Measurements from ENCODE around the gene PCDH9.

PCDH9 gene

DNA sequence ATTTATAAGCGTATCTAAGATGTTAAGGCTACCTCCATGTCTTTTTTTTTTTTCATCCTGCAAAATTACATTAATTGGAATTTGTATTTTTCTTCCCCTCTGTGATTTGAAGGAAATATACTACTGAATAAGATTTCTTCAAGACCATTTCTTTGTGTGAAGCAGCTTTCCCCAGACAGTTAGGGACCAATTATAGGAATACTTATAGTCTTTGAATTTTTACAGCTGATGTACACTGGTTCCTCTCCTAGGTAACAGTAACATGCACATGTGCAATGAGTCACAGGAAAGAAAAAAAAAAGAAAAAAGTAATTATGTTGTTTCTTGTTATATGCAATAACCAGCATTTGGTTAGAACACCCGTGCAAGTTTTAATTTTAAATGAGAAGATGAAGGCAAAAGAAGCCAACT is 82.0 kb downstream of the PCDH9 start:
- no peaks in the 10 kb centered on the region for H3K4me1 ChIP-seq (ENCODE audit: control insufficient read depth, insufficient read depth, low read length)
- no peak overlapping the region for H3K4me3 ChIP-seq (ENCODE audit: low read length)
- no peaks in the 10 kb centered on the region for H3K36me3 ChIP-seq (ENCODE audit: control insufficient read depth, insufficient read depth, low read length)
- peaks cover 5% of the 10 kb centered on the region for H3K27me3 ChIP-seq (ENCODE audit: control insufficient read depth, insufficient read depth, low read length)
- no peak overlapping the region for H3K9ac ChIP-seq (ENCODE audit: low read length)
- no peaks in the 10 kb centered on the region for H3K9me3 ChIP-seq (ENCODE audit: control insufficient read depth, low read length)

DNA sequence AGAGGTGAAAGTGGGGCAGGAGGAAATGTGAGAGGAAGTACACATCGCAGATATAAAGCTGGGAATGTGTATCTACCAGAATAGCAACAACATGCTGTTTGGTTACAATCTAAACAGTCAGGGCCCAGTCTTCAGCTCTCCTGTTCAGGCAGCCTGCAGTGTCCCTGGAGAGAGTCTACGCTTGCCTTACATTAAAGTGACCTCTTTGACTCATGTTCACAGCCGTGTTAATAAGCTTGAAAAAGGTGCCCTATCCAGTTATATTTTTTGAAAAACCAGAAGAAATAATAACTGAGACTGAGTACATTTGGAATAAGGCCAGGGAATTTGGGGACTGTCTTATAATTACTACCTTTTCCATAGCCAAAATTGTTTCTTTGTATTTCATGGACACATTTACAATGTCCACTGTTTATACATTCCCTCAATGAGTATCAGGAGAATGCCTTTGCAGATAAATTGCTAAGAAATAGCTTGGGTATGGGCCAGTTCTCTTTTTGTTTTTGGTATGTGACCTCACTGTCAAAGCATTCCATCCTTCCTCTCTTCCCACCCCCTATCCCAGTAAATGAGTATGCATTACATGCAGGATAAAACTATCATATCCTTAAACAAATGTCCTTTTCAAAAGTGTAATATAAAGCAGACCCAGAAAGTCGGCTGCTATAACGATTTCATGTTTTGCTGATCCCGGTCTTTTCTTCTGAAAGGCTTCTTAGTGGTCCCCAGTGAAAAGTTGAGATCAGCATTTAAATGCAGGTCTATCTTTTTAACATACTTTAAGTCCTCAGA is 82.6 kb downstream of the PCDH9 start:
- no peaks in the 10 kb centered on the region for H3K36me3 ChIP-seq (ENCODE audit: control insufficient read depth, insufficient read depth, low read length)
- H3K4me3 ChIP-seq (ENCODE audit: low read length), result no peak overlapping the region
- no peaks in the 10 kb centered on the region for H3K9me3 ChIP-seq (ENCODE audit: control insufficient read depth, low read length)
- H3K27me3 ChIP-seq (ENCODE audit: control insufficient read depth, insufficient read depth, low read length), result peaks cover 5% of the 10 kb centered on the region
- H3K4me1 ChIP-seq (ENCODE audit: control insufficient read depth, insufficient read depth, low read length), result no peaks in the 10 kb centered on the region
- no peak overlapping the region for H3K9ac ChIP-seq (ENCODE audit: low read length)

- H3K4me3 ChIP-seq (ENCODE audit: low read length), result no peak overlapping the region
- peaks cover 5% of the 10 kb centered on the region for H3K27me3 ChIP-seq (ENCODE audit: control insufficient read depth, insufficient read depth, low read length)
- no peak overlapping the region for H3K9ac ChIP-seq (ENCODE audit: low read length)
- no peaks in the 10 kb centered on the region for H3K36me3 ChIP-seq (ENCODE audit: control insufficient read depth, insufficient read depth, low read length)
- no peaks in the 10 kb centered on the region for H3K4me1 ChIP-seq (ENCODE audit: control insufficient read depth, insufficient read depth, low read length)
- H3K9me3 ChIP-seq (ENCODE audit: control insufficient read depth, low read length), result no peaks in the 10 kb centered on the region
Observed at GRCh38 chr13:67146523-67147130, 83.5 kb downstream of the PCDH9 start.

DNA sequence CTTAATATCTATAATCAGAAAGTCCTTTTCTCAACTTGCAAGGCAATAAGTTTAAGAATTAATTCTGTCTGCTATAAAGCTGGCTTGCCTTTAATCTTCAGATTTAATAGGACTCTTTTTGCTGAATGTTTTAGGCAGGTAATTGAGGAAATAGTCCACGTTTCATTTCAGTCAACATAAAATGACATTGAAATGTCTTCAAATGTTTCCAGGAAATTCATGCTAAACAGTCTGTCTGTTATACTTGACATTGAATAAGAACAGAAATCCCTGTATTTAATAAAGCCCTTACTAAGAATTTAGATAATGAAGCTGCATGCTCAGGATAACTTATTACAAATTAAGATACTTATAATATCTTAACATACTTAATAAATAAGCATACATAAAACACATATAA is 84.2 kb downstream of the PCDH9 start:
- H3K36me3 ChIP-seq (ENCODE audit: control insufficient read depth, insufficient read depth, low read length), result no peaks in the 10 kb centered on the region
- peaks cover 5% of the 10 kb centered on the region for H3K27me3 ChIP-seq (ENCODE audit: control insufficient read depth, insufficient read depth, low read length)
- H3K9ac ChIP-seq (ENCODE audit: low read length), result no peak overlapping the region
- no peak overlapping the region for H3K4me3 ChIP-seq (ENCODE audit: low read length)
- no peaks in the 10 kb centered on the region for H3K4me1 ChIP-seq (ENCODE audit: control insufficient read depth, insufficient read depth, low read length)
- no peaks in the 10 kb centered on the region for H3K9me3 ChIP-seq (ENCODE audit: control insufficient read depth, low read length)

DNA sequence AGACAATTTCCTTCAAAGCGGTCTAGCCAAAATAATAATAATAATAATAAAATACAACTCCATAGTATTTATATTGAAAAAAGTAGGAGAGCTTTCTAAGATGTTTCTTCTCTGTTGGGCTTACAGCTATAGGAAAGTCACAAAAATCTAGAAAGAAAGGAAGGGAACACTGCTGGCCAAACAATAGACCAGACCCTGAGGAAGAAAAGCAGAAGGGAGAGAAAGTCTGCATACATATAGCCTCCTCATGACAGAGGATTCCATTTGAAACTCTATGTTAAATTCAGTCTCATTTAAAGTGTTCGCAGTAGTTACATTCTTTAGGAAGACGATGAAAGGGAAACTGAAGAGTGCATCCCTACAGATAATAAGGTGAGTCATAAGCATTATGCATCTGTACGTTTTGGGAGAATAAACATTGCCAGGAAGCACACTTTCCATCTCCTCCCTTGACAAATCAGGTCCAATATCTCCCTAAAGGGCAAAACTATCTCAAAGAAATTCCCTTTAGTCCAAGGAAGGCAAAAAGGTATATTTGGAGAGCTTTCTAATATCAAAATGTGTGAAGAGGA is 86.5 kb downstream of the PCDH9 start:
- H3K4me1 ChIP-seq (ENCODE audit: control insufficient read depth, insufficient read depth, low read length), result no peaks in the 10 kb centered on the region

DNA sequence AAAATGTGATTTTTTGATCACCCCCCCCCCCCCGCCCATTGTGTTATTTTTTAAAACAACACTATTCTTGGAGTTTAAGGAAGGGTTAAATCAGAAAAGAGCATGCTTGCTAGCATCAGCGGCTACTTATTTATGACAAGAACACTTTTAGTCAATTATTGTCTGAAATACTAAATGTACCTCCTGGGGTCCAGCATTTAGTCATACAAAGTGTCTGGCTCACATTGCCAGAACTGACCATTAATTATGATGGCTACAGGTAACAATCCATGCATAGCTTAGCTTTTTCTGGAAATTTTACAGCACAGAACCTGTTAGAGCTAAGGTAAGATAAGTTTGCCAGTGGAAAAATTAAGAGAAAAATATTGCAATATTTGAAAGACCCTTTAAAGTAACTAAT is 90.1 kb downstream of the PCDH9 start:
- Histone ChIP-seq H3K4me1 (ENCODE audit: control insufficient read depth, insufficient read depth, low read length) (no peaks in the 10 kb centered on the region), H3K36me3 (ENCODE audit: control insufficient read depth, insufficient read depth, low read length) (no peaks in the 10 kb centered on the region), H3K9me3 (ENCODE audit: control insufficient read depth, low read length) (no peaks in the 10 kb centered on the region), H3K9ac (ENCODE audit: low read length) (no peak overlapping the region), H3K27me3 (ENCODE audit: control insufficient read depth, insufficient read depth, low read length) (peaks cover 28% of the 10 kb centered on the region), H3K4me3 (ENCODE audit: low read length) (no peak overlapping the region)

More for the DNA sequence above, 86.5 kb downstream of the PCDH9 start:
- H3K27me3 ChIP-seq (ENCODE audit: control insufficient read depth, insufficient read depth, low read length), result peaks cover 12% of the 10 kb centered on the region
- no peaks in the 10 kb centered on the region for H3K9me3 ChIP-seq (ENCODE audit: control insufficient read depth, low read length)
- no peak overlapping the region for H3K4me3 ChIP-seq (ENCODE audit: low read length)
- no peaks in the 10 kb centered on the region for H3K36me3 ChIP-seq (ENCODE audit: control insufficient read depth, insufficient read depth, low read length)
- no peak overlapping the region for H3K9ac ChIP-seq (ENCODE audit: low read length)

DNA sequence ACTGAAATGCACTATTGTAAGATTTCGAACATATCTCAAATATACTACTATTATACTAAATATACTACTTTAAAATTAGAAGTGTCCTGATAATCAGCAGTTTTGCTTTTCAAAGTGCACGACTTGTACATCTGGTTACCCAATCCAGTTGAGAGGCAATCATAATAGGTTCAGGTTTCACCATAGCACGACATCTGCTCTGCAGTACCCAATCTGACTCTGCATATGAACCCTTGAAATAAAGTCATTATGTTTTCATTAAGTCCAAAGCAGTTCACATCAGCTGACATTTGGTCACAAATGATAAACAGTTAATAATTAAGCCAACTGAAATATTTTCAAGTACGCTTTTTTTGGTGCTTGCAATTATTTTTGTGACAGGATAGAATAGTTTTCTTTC is 90.6 kb downstream of the PCDH9 start:
- H3K36me3 ChIP-seq (ENCODE audit: control insufficient read depth, insufficient read depth, low read length), result no peaks in the 10 kb centered on the region
- no peaks in the 10 kb centered on the region for H3K4me1 ChIP-seq (ENCODE audit: control insufficient read depth, insufficient read depth, low read length)
- no peaks in the 10 kb centered on the region for H3K9me3 ChIP-seq (ENCODE audit: control insufficient read depth, low read length)
- H3K4me3 ChIP-seq (ENCODE audit: low read length), result no peak overlapping the region
- H3K27me3 ChIP-seq (ENCODE audit: control insufficient read depth, insufficient read depth, low read length), result peaks cover 28% of the 10 kb centered on the region
- H3K9ac ChIP-seq (ENCODE audit: low read length), result no peak overlapping the region

DNA sequence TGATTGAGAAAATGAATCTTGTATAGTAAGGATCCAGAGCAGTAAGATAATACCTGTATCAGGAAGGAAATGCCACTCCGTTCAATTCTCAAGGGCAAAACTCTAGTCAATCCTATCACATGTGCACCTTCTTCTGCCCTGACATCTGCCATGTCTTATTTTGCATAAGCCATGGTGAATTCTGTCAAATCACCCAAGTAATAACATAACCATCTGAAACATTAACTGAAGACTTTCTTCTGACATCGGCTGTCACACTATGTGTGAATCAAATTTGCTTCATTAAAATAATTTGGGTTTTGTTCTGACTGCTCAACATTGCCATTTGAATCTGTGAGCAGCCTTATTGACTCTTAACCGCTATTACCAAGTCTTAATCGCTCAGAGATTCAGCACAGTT is 91.2 kb downstream of the PCDH9 start:
- Histone ChIP-seq H3K36me3 (ENCODE audit: control insufficient read depth, insufficient read depth, low read length) (no peaks in the 10 kb centered on the region), H3K9ac (ENCODE audit: low read length) (no peak overlapping the region), H3K27me3 (ENCODE audit: control insufficient read depth, insufficient read depth, low read length) (peaks cover 28% of the 10 kb centered on the region), H3K9me3 (ENCODE audit: control insufficient read depth, low read length) (no peaks in the 10 kb centered on the region), H3K4me3 (ENCODE audit: low read length) (no peak overlapping the region), H3K4me1 (ENCODE audit: control insufficient read depth, insufficient read depth, low read length) (no peaks in the 10 kb centered on the region)

GRCh38 chr13:67137044-67137735 is 92.9 kb downstream of the PCDH9 start:
- Histone ChIP-seq H3K27me3 (ENCODE audit: control insufficient read depth, insufficient read depth, low read length) (peaks cover 32% of the 10 kb centered on the region), H3K36me3 (ENCODE audit: control insufficient read depth, insufficient read depth, low read length) (no peaks in the 10 kb centered on the region), H3K4me3 (ENCODE audit: low read length) (no peak overlapping the region), H3K9ac (ENCODE audit: low read length) (no peak overlapping the region), H3K4me1 (ENCODE audit: control insufficient read depth, insufficient read depth, low read length) (no peaks in the 10 kb centered on the region), H3K9me3 (ENCODE audit: control insufficient read depth, low read length) (no peaks in the 10 kb centered on the region)

DNA sequence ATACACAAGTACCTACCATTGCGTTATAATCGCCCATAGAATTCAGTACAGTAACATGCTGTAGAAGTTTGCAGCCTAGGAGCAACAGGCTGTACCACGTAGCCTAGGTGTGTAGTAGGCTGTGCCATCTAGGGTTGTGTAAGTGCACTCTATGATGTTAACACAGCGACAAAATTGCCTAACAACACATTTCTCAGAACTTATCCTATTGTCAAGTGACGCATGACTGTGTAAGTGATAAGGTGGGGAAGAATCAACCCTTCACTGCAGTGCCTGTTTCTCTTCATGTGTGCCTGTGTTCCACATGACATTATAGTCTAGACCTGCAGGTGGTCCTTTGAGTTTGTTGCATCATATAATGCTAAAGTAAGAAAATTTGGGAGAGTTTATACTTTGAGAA is 94.0 kb downstream of the PCDH9 start:
- Histone ChIP-seq H3K4me3 (ENCODE audit: low read length) (no peak overlapping the region), H3K9ac (ENCODE audit: low read length) (no peak overlapping the region), H3K9me3 (ENCODE audit: control insufficient read depth, low read length) (no peaks in the 10 kb centered on the region), H3K4me1 (ENCODE audit: control insufficient read depth, insufficient read depth, low read length) (no peaks in the 10 kb centered on the region), H3K36me3 (ENCODE audit: control insufficient read depth, insufficient read depth, low read length) (no peaks in the 10 kb centered on the region), H3K27me3 (ENCODE audit: control insufficient read depth, insufficient read depth, low read length) (peaks cover 32% of the 10 kb centered on the region)

DNA sequence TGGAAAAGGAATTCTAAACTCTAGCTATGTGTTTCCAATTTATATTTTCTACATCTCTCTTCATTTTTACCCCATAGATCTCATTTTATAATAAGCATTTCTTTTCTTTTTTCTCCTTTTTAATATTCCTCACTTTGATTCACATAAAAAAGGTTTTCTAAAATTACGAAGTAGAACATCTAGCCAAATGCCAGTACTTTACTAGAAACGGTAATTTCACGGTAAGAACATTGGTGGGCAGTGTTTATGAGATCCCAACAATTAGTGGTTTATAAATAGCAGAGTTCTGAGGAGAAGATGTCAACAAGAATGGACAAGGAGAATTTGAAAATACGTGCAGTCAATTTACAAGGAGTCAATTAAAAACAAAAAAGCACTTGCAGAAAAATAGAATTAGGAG is 94.8 kb downstream of the PCDH9 start:
- H3K9me3 ChIP-seq (ENCODE audit: control insufficient read depth, low read length), result no peaks in the 10 kb centered on the region
- no peak overlapping the region for H3K9ac ChIP-seq (ENCODE audit: low read length)
- H3K27me3 ChIP-seq (ENCODE audit: control insufficient read depth, insufficient read depth, low read length), result peaks cover 32% of the 10 kb centered on the region
- no peaks in the 10 kb centered on the region for H3K4me1 ChIP-seq (ENCODE audit: control insufficient read depth, insufficient read depth, low read length)
- H3K4me3 ChIP-seq (ENCODE audit: low read length), result no peak overlapping the region
- H3K36me3 ChIP-seq (ENCODE audit: control insufficient read depth, insufficient read depth, low read length), result no peaks in the 10 kb centered on the region

Measured in mucosa of stomach (tissue), 1 donor.